ENCODE measurements around the gene CAPN1. TPM values are rescaled to one million over a fixed set of nuclear protein-coding genes. Genes with fewer than 3 reads are reported as not detected.
"Not testable (repeated sequence)": the region's sequence is repeated elsewhere in the genome, so short reads cannot be mapped to it uniquely, and the experiment has no call there.

CAPN1 gene
- total RNA-seq, 8 experiments from 2014 or later, result 32.0 to 79.8 (median 45.3) TPM

- ATAC-seq (replicated peaks in 6 of 8), result no peak
- in situ Hi-C loops (cut with MboI; ENCODE audit: low pct_unique_long_range_greater_than_20kb in 2 of 9, low sequenced_read_pairs in 9 of 9, unreplicated experiment in 9 of 9), result no loop called here
- Histone ChIP-seq H3K4me3 (no peak overlapping the region), H3K27ac (no peak overlapping the region), H3K4me1 (replicated peaks in 1 of 2) (peaks cover 10 to 16% of the 10 kb centered on the region in 2 donors)
- 90 to 100% (median 98%) methylated on average over 1 to 4 of the region's 5 CpGs; no CpG with 5 or more reads in 6 of the 10 experiments for WGBS, 10 experiments
Measured at GRCh38 chr11:65148657-65149056, 33.1 kb upstream of the CAPN1 start.

- WGBS, 10 experiments, result 50 to 100% (median 86%) methylated on average over 1 to 7 of the region's 10 CpGs
- in situ Hi-C loops (cut with MboI; ENCODE audit: low pct_unique_long_range_greater_than_20kb in 2 of 9, low sequenced_read_pairs in 9 of 9, unreplicated experiment in 9 of 9); H3K4me3 ChIP-seq; ATAC-seq (replicated peaks in 6 of 8): not testable (repeated sequence)
- Histone ChIP-seq H3K4me1 (replicated peaks in 1 of 2) (peaks cover 10 to 16% of the 10 kb centered on the region in 2 donors), H3K27ac (peak overlapping the region in 1 of 2 donors; percentile 40)
Measured at GRCh38 chr11:65150131-65150508, 31.6 kb upstream of the CAPN1 start.

- in situ Hi-C loops (cut with MboI; ENCODE audit: low pct_unique_long_range_greater_than_20kb in 2 of 9, low sequenced_read_pairs in 9 of 9, unreplicated experiment in 9 of 9), result no loop called here
- ATAC-seq (replicated peaks in 6 of 8), result peak; percentile 74 to 99 (median 98)
- H3K27ac ChIP-seq, result peak overlapping the region; percentile 40 to 68
- no peak overlapping the region for H3K4me3 ChIP-seq
- peaks cover 10 to 16% of the 10 kb centered on the region in 2 donors for H3K4me1 ChIP-seq (replicated peaks in 1 of 2)
- WGBS, 10 experiments, result 0 to 48% (median 18%) methylated on average over 1 to 8 of the region's 12 CpGs; no CpG with 5 or more reads in 2 of the 10 experiments
Measured at GRCh38 chr11:65150509-65151299, 31.0 kb upstream of the CAPN1 start.

- WGBS, 10 experiments, result 43 to 100% (median 79%) methylated on average over 2 to 3 of the region's 3 CpGs; no CpG with 5 or more reads in 1 of the 10 experiments
- no peak overlapping the region for H3K4me3 ChIP-seq
- ATAC-seq (replicated peaks in 6 of 8), result no peak
- in situ Hi-C loops (cut with MboI; ENCODE audit: low pct_unique_long_range_greater_than_20kb in 2 of 9, low sequenced_read_pairs in 9 of 9, unreplicated experiment in 9 of 9), result no loop called here
- peaks cover 10 to 16% of the 10 kb centered on the region in 2 donors for H3K4me1 ChIP-seq (replicated peaks in 1 of 2)
- no peak overlapping the region for H3K27ac ChIP-seq
Measured at GRCh38 chr11:65151331-65151899, 30.3 kb upstream of the CAPN1 start.

GRCh38 chr11:65152122-65152521 lies 29.6 kb upstream of the CAPN1 start:
- no peak overlapping the region for H3K4me3 ChIP-seq
- in situ Hi-C loops (cut with MboI; ENCODE audit: low pct_unique_long_range_greater_than_20kb in 2 of 9, low sequenced_read_pairs in 9 of 9, unreplicated experiment in 9 of 9), result no loop called here

GRCh38 chr11:65156256-65156655 lies 25.5 kb upstream of the CAPN1 start:
- WGBS, 10 experiments, result 90% methylated on average over 3 of the region's 3 CpGs; no CpG with 5 or more reads in 9 of the 10 experiments
- H3K27ac ChIP-seq, result no peak overlapping the region

More at GRCh38 chr11:65152122-65152521, 29.6 kb upstream of the CAPN1 start:
- ATAC-seq (replicated peaks in 6 of 8), result no peak
- Histone ChIP-seq H3K27ac (no peak overlapping the region), H3K4me1 (replicated peaks in 1 of 2) (peaks cover 10 to 16% of the 10 kb centered on the region in 2 donors)
- WGBS, 10 experiments, result 0 to 100% (median 72%) methylated on average over 1 to 2 of the region's 2 CpGs; no CpG with 5 or more reads in 3 of the 10 experiments

GRCh38 chr11:65156926-65157325 lies 24.8 kb upstream of the CAPN1 start:
- no peak overlapping the region for H3K27ac ChIP-seq
- no peak for ATAC-seq (replicated peaks in 6 of 8)
- 67 to 100% (median 83%) methylated on average over 1 to 2 of the region's 3 CpGs; no CpG with 5 or more reads in 4 of the 10 experiments for WGBS, 10 experiments
- no peaks in the 10 kb centered on the region for H3K4me1 ChIP-seq (replicated peaks in 1 of 2)
- H3K4me3 ChIP-seq, result no peak overlapping the region
- in situ Hi-C loops (cut with MboI; ENCODE audit: low pct_unique_long_range_greater_than_20kb in 2 of 9, low sequenced_read_pairs in 9 of 9, unreplicated experiment in 9 of 9), result no loop called here

More at GRCh38 chr11:65156256-65156655, 25.5 kb upstream of the CAPN1 start:
- Histone ChIP-seq H3K4me1 (replicated peaks in 1 of 2) (peaks cover 0 to 2% of the 10 kb centered on the region in 2 donors), H3K4me3 (no peak overlapping the region)
- ATAC-seq (replicated peaks in 6 of 8), result no peak
- in situ Hi-C loops (cut with MboI; ENCODE audit: low pct_unique_long_range_greater_than_20kb in 2 of 9, low sequenced_read_pairs in 9 of 9, unreplicated experiment in 9 of 9), result no loop called here

GRCh38 chr11:65157336-65157735 lies 24.4 kb upstream of the CAPN1 start:
- H3K4me1 ChIP-seq (replicated peaks in 1 of 2), result no peaks in the 10 kb centered on the region
- WGBS, 10 experiments, result 50 to 100% (median 80%) methylated on average over 1 to 3 of the region's 3 CpGs; no CpG with 5 or more reads in 5 of the 10 experiments
- H3K27ac ChIP-seq, result no peak overlapping the region
- ATAC-seq (replicated peaks in 6 of 8), result no peak
- in situ Hi-C loops (cut with MboI; ENCODE audit: low pct_unique_long_range_greater_than_20kb in 2 of 9, low sequenced_read_pairs in 9 of 9, unreplicated experiment in 9 of 9), result no loop called here
- no peak overlapping the region for H3K4me3 ChIP-seq

GRCh38 chr11:65159012-65159411 lies 22.7 kb upstream of the CAPN1 start:
- in situ Hi-C loops (cut with MboI; ENCODE audit: low pct_unique_long_range_greater_than_20kb in 2 of 9, low sequenced_read_pairs in 9 of 9, unreplicated experiment in 9 of 9), result no loop called here
- no peak for ATAC-seq (replicated peaks in 6 of 8)
- 56 to 94% (median 78%) methylated on average over 1 to 5 of the region's 5 CpGs; no CpG with 5 or more reads in 1 of the 10 experiments for WGBS, 10 experiments
- Histone ChIP-seq H3K4me3 (no peak overlapping the region), H3K4me1 (replicated peaks in 1 of 2) (no peaks in the 10 kb centered on the region), H3K27ac (no peak overlapping the region)

- in situ Hi-C loops (cut with MboI; ENCODE audit: low pct_unique_long_range_greater_than_20kb in 2 of 9, low sequenced_read_pairs in 9 of 9, unreplicated experiment in 9 of 9), result no loop called here
- H3K4me1 ChIP-seq (replicated peaks in 1 of 2), result no peaks in the 10 kb centered on the region
- H3K27ac ChIP-seq, result no peak overlapping the region
- WGBS, 10 experiments, result 12 to 85% (median 54%) methylated on average over 1 to 3 of the region's 3 CpGs
- no peak for ATAC-seq (replicated peaks in 6 of 8)
- no peak overlapping the region for H3K4me3 ChIP-seq
Measured at GRCh38 chr11:65160643-65161042, 21.1 kb upstream of the CAPN1 start.

- Histone ChIP-seq H3K4me3 (no peak overlapping the region), H3K27ac (no peak overlapping the region), H3K4me1 (replicated peaks in 1 of 2) (no peaks in the 10 kb centered on the region)
- in situ Hi-C loops (cut with MboI; ENCODE audit: low pct_unique_long_range_greater_than_20kb in 2 of 9, low sequenced_read_pairs in 9 of 9, unreplicated experiment in 9 of 9), result no loop called here
- no peak for ATAC-seq (replicated peaks in 6 of 8)
- 0 to 100% (median 71%) methylated on average over 1 to 2 of the region's 2 CpGs; no CpG with 5 or more reads in 3 of the 10 experiments for WGBS, 10 experiments
Measured at GRCh38 chr11:65163684-65164083, 18.0 kb upstream of the CAPN1 start.

- H3K27ac ChIP-seq, result no peak overlapping the region
- WGBS, 10 experiments, result 39 to 94% (median 79%) methylated on average over 5 to 31 of the region's 31 CpGs
- in situ Hi-C loops (cut with MboI; ENCODE audit: low pct_unique_long_range_greater_than_20kb in 2 of 9, low sequenced_read_pairs in 9 of 9, unreplicated experiment in 9 of 9), result no loop called here
- no peak overlapping the region for H3K4me3 ChIP-seq
- H3K4me1 ChIP-seq (replicated peaks in 1 of 2), result no peaks in the 10 kb centered on the region
- ATAC-seq (replicated peaks in 6 of 8), result no peak
Measured at GRCh38 chr11:65165410-65166317, 16.1 kb upstream of the CAPN1 start.

GRCh38 chr11:65166893-65167292 lies 14.8 kb upstream of the CAPN1 start:
- Histone ChIP-seq H3K27ac (no peak overlapping the region), H3K4me3 (no peak overlapping the region), H3K4me1 (replicated peaks in 1 of 2) (no peaks in the 10 kb centered on the region)
- in situ Hi-C loops (cut with MboI; ENCODE audit: low pct_unique_long_range_greater_than_20kb in 2 of 9, low sequenced_read_pairs in 9 of 9, unreplicated experiment in 9 of 9), result no loop called here
- WGBS, 10 experiments, result 77 to 100% (median 94%) methylated on average over 2 to 3 of the region's 3 CpGs; no CpG with 5 or more reads in 1 of the 10 experiments
- no peak for ATAC-seq (replicated peaks in 6 of 8)
